Activated CD8-positive, alpha-beta memory T cell treated with anti-CD3 and anti-CD28 coated beads for 4 hours (primary cell): ENCODE results near the gene GPATCH11.

Source experiments
- DNase-seq, 2 donors: peaks; one replicate each; pipeline ENCODE4 v3.0.0-alpha.2; 2020; ENCODE audit warnings: low read depth in 2 of 2

Gene GPATCH11

DNA sequence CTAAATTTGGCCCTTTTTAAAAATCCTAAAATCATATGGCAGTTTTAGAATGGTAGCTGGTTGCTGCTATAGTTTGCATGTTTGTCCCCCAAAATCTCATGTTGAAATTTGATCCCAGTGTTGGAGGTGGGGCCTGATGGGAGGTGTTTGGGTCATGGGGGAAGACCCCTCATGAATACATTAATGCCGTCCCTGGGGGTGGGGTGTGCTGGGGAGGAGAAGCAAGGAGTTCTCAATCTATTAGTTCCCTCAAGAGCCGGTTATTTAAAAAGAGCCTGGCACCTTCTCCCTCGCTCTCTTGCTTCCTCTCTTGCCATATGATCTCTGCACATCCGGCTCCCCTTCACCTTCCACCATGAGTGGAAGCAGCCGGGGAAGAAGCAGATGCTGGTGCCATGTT, 20.8 kb downstream of the GPATCH11 start:
- DNase-seq, result no peak

DNA sequence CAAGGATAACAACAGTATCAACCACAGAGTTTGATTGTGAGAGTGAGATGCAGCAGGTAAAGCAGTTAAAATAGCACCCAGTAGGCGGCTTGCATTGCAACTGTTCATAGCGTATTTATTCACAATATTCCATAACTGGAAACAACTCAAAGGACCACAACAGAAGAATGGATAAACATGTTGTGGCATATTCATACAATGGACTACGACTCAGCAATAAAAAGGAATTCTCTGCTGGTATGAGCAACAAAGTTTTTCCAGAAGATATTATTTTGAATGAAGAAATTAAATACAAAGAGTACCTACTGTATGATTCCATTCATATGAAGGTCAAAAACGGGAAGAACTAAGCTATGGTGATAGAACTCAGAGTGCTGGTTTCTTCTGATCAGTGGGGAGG, 25.2 kb downstream of the GPATCH11 start:
- DNase-seq, result no peak

DNA sequence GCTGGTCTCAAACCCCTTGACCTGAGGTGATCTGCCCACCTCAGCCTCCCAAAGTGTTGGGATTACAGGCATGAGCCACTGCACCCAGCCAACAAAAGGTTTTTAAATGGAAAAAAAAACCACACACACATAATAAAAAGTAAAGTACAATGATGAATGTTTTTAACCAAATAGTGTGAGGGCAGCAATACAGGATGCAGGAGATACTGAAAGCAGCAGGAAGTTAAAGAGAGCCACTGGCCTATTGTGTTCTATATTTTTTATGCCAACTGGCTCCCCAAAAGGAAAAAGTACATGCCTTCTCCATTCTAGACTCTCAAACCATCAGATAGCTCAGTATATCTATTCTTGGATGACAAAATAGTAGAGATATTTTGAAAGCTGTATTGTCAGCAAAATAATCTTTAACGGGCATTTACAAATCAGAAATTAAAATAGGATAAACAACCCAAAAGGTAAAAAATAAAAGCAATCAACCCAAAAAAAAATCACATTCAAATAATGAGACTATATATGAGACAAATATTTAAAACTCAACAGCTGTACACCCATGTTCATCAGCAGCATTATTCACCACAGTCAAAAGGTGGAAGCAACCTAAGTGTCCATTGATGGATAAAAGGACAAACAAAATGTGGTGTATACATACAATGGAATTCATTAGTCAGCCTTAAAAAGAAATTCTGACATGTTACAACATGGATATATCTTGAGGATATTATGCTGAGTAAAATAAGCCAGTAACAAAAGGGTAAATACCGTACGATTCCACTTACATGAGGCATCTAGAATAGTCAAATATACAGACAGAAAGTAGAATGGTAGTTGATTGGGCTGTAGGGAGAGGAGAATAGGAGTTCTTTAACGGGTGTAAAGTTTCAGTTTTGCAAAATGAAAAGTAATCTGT, 26.2 kb downstream of the GPATCH11 start:
- no peak for DNase-seq

DNA sequence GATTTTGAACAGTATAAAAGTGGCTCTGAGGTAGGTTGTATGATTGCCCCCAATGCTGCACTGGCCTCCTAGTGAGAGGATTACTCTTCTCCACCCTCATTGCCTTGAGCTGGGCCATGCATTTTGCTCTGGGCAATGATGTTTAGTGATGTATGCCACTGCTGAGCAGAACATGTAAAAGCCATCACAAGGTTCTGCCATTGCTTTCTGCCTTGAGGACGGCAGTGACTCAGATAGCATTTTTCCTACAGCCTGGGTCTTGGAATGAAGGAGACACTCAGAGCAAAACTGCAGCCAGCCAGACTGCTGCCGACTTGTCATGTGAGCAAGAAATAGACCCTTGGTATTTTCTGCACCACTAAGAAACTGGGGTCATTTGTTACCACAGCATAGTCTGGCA, 27.6 kb downstream of the GPATCH11 start:
- no peak for DNase-seq

DNA sequence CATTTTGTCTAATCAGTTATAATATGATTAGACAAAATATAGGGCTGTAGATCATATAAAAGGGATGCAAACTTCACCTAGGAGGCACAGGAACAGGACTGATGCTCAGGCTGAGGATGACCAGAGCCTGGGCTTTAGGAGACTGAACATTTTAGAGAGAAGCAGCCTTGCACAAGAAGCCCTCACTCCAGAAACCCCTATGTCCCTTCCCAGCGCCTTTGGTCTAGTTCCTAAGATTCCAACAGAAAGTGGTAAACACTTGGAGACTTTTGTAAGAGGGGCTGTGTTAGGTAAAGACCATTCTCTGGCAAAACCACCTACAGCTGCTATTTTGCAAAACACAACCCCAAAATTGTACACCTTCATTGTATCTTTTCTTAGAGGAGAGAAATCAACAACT, 33.2 kb downstream of the GPATCH11 start:
- no peak for DNase-seq

DNA sequence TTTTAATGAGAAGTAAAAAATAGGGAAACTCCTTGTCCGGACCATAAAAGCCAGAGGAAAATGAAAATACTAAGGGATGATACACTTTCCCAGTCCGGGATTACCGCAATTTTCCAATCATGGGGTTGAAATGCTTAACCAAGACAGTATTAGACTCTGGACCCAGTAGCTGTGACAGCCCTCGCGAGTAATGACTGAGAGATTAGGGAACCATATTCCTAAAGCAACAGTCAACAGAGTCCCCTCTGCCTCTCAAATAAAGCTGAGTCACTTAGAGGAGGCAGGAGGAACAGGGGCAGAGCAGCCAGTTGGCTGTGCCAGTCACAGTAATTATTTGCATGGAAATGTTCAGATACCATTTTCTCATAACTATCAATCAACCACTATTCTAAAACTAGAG, 34.8 kb downstream of the GPATCH11 start:
- no peak for DNase-seq

DNA sequence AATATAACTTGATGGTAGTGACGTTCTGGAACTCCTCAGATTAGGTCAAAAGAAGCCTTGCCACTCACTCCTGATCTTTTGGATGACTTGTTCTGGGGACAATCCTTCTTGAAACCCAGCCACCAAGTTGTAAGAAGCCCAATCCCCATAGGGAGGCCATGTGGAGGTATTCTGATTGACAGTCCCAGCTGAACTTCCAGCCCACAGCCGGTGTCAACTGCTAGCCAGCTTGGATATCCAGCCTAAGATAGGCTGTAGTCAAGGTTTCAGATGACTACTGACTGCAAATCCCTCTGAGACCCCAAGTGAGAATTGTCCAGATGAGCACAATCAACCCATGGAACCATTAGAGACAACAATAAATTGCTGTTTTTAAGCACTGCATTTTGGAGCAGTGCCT, 41.1 kb downstream of the GPATCH11 start:
- DNase-seq, result no peak

DNA sequence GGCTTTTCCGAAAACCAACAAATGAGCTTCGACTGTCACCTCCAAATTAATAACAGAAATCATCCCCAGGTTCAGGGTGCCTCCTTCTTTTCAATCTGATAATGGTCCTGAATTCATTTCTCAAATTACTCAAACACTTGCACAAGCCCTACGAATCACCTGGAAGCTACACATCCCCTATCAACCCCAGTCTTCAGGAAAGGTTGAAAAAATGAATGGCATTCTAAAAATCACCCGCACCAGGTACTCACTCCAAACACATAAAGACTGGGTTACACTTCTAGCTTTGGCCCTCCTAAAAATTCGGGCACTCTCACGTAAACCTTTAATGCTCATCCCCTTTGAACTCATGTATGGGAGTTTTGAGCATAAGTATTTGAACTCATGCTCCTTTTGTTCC, 48.6 kb downstream of the GPATCH11 start:
- DNase-seq, result no peak

DNA sequence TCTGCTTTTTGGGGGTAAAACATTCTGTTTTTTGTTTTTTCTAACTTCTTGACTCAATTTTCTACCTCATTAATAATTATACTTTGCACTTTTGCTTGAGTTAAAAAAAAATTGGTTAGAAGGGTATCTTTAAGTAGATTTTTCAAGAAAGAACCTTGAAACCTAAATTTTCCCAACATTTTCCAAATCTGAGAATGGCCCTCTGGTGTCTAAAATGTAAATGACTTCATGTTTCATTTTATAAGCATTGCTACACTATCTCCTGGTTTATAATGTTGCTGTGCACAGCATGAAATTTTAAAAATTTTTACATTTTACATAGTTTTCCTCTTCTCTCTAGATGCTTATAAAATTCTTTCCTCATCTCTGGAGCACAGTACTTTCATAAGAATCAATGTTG, 58.2 kb downstream of the GPATCH11 start:
- no peak for DNase-seq

DNA sequence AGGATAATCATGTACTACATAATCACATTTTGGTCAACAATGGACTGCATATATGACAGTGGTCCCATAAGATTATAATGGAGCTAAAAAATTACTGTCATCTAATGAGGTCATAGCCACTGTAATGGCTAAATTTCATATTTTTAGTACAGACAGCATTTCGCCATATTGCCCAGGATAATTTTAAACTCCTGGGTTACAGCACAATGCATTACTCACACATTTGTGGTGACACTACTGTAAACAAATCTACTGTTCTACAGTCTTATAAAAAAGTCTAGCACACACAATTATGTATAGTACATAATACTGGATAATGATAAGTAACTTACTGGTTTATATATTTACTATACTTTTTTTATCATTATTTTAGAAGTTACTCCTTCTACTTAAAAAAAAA, 59.7 kb downstream of the GPATCH11 start:
- no peak for DNase-seq

DNA sequence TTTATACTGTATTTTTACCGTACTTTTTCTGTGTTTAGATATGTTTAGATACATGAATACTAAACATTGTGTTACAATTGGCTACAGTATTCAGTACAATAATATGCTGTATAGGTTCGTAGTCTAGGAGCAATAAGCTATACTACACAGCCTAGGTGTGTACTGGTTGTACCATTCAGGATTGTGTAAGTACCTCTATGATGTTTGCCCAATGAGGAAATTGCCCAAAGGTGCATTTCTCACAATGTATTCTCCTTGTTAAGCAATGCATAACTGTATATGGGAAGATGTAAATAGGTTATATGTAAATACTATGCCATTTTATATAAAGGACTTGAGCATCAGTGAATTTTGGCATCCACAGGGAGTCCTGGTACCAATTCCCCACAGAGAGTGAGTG, 61.7 kb downstream of the GPATCH11 start:
- no peak for DNase-seq

DNA sequence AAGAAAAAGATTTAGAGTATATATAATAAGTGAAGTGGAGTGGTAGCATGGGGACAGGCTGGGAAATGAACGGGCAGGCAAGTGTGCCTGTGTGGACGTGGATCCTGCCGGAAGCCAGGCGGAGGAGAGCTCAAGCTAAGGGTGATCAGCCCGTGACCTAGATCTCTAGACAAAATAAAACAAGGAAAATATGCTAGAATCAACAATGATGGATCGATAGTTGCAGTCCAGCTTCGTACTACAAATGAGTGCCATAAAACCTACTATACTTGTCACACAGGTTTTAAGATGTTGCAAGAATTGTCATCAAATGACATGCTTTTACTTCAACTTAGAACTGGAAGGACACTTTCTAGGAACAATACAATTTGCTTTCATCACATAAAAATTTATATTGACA, 64.0 kb downstream of the GPATCH11 start:
- no peak for DNase-seq
